Gastroesophageal sphincter (tissue), 4 donors: ENCODE data around the gene COQ7. TPM values are rescaled to one million over a fixed set of nuclear protein-coding genes. Genes with fewer than 3 reads are reported as not detected.

Experiments used
- ATAC-seq: fragments of 150-250 bp; one replicate; pipeline ENCODE4 v1.9.1; 2016; ENCODE audit warnings: mild to moderate bottlenecking, moderate library complexity
- H3K27ac ChIP-seq, 4 donors: fragments of 200-600 bp; sonication (generic) in 3 of 4; 1 replicate in 3 of 4; 2 replicates in 1 of 4; pipeline ENCODE4 v1.5.1; 2016 to 2019
- H3K27me3 ChIP-seq: fragments of 200-600 bp; sonication (generic); one replicate; pipeline ENCODE4 v1.5.1; 2019
- H3K36me3 ChIP-seq, 2 donors: fragments of 200-600 bp; sonication (generic); one replicate each; pipeline ENCODE4 v1.5.1; 2019; ENCODE audit warnings: control low read depth in 1 of 2
- H3K4me1 ChIP-seq, 3 donors: fragments of 200-600 bp; sonication (generic); 1 replicate in 2 of 3; 2 replicates in 1 of 3; pipeline ENCODE4 v1.5.1; 2016 to 2019; ENCODE audit warnings: control low read depth in 2 of 3
- H3K4me3 ChIP-seq, 2 donors: fragments of 200-600 bp; sonication (generic); one replicate each; pipeline ENCODE4 v1.5.1; 2019; ENCODE audit warnings: mild to moderate bottlenecking in 1 of 2, moderate library complexity in 1 of 2
- H3K9me3 ChIP-seq, 3 donors: fragments of 200-600 bp; sonication (generic); one replicate each; pipeline ENCODE4 v1.5.1; 2017 to 2019; ENCODE audit warnings: control low read depth in 2 of 3
- CTCF ChIP-seq, 4 experiments: fragments of 200-600 bp in 2 of 4; fragments of 450-650 bp in 2 of 4; sonication (generic) in 1 of 4; IDR thresholded peaks; one replicate each; pipeline ENCODE4 v1.5.1; 2017 to 2019; ENCODE audit warnings: antibody characterized with exemption in 4 of 4, mild to moderate bottlenecking in 2 of 4, moderate library complexity in 2 of 4
- EP300 ChIP-seq: sonication (generic); formaldehyde crosslinking; IDR thresholded peaks from one replicate; pipeline ENCODE4 v1.6.1; 2017; ENCODE audit warnings: antibody characterized with exemption, mild to moderate bottlenecking
- POLR2A ChIP-seq, 2 donors: fragments of 450-650 bp; IDR thresholded peaks; one replicate each; pipeline ENCODE4 v1.6.1; 2017; ENCODE audit warnings: antibody characterized with exemption in 2 of 2, mild to moderate bottlenecking in 2 of 2, moderate library complexity in 1 of 2
- POLR2AphosphoS5 ChIP-seq: sonication (generic); formaldehyde crosslinking; IDR thresholded peaks from one replicate; pipeline ENCODE4 v1.6.1; 2017; ENCODE audit warnings: antibody characterized with exemption
- WGBS, 2 donors: methylation state at CpG; one replicate each; pipeline ENCODE4 v1.1.5; 2018; ENCODE audit warnings: low coverage in 1 of 2; 5-methylcytosine and 5-hydroxymethylcytosine counted together
- total RNA-seq, 4 donors: library from RNA; depleted of rRNA; stranded (reverse); fragments of >200 nt; gene quantifications; one replicate each; pipeline ENCODE4 v1.1.0, GENCODE V29; 2016

Gene COQ7
- total RNA-seq, 4 donors from 2014 or later, result 28.9 to 37.8 (median 34.3) TPM

GRCh38 chr16:19110537-19111360 lies 43.3 kb downstream of the COQ7 start:
- Histone ChIP-seq H3K4me3 (no peak overlapping the region), H3K36me3 (peaks cover 0 to 10% of the 10 kb centered on the region in 2 donors), H3K4me1 (peaks cover 2 to 29% (median 12%) of the 10 kb centered on the region in 3 donors), H3K27ac (no peak overlapping the region), H3K27me3 (no peaks in the 10 kb centered on the region), H3K9me3 (no peaks in the 10 kb centered on the region)
- 93% methylated on average over 4 of the region's 4 CpGs; no CpG with 5 or more reads in 1 of the 2 donors for WGBS, 2 donors
- no peak for TF ChIP-seq CTCF (IDR thresholded peaks at IDR 0.05)
- no peak for TF ChIP-seq POLR2A (IDR thresholded peaks at IDR 0.05)
- no peak for TF ChIP-seq POLR2AphosphoS5
- no peak for TF ChIP-seq EP300
- ATAC-seq, result no peak

DNA sequence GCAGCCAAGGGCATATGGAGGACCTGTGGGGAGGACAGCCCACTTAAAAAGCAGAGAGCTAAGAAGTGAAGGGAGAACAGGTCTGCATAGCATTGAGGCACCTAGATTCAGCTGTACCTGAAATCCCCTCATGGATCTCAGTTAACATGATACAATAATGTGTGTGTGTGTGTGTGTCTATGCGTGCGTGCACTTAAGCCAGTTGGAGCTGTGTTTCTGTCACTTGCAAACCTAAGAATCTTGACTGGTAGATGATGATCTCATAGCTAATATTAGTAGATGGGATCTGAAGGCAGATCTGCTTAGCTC lies 44.6 kb downstream of the COQ7 start:
- Histone ChIP-seq H3K27ac (peak overlapping the region in 1 of 4 donors; percentile 98), H3K27me3 (no peaks in the 10 kb centered on the region), H3K36me3 (peaks cover 0 to 15% of the 10 kb centered on the region in 2 donors), H3K4me3 (no peak overlapping the region), H3K4me1 (peaks cover 7 to 42% (median 25%) of the 10 kb centered on the region in 3 donors), H3K9me3 (no peaks in the 10 kb centered on the region)
- no peak for TF ChIP-seq CTCF (IDR thresholded peaks at IDR 0.05)
- no peak for TF ChIP-seq POLR2AphosphoS5
- TF ChIP-seq EP300, result no peak
- 96 to 100% methylated on average over 2 of the region's 2 CpGs for WGBS, 2 donors
- no peak for ATAC-seq

- H3K36me3 ChIP-seq, result peaks cover 0 to 15% of the 10 kb centered on the region in 2 donors
- peak; percentile 94 for ATAC-seq
- H3K27me3 ChIP-seq, result no peaks in the 10 kb centered on the region
- peak within 1 kb of the TSS; percentile 90 to 99 (median 97) for H3K27ac ChIP-seq
- H3K4me1 ChIP-seq, result peaks cover 7 to 60% (median 35%) of the 10 kb centered on the region in 3 donors
- peak in 2 of 4 experiments; percentile 1 to 31 for TF ChIP-seq CTCF (IDR thresholded peaks at IDR 0.05)
- no peak for TF ChIP-seq EP300
- peak; percentile 82 for TF ChIP-seq POLR2A (IDR thresholded peaks at IDR 0.05)
- TF ChIP-seq POLR2AphosphoS5, result peak; percentile 81
- peak within 1 kb of the TSS; percentile 79 to 92 for H3K4me3 ChIP-seq
- WGBS, 2 donors, result 4% methylated on average over 5 of the region's 74 CpGs; no CpG with 5 or more reads in 1 of the 2 donors
- H3K9me3 ChIP-seq, result no peaks in the 10 kb centered on the region
These were observed 46.4 kb downstream of the COQ7 start, which contains the start of gene ITPRIPL2 for GRCh38 chr16:19113577-19114358. Gene ITPRIPL2, plus strand, starts transcription at chr16:19113964. Its CDS starts 498 bp downstream, at chr16:19114462.

GRCh38 chr16:19114359-19115147 lies 47.1 kb downstream of the COQ7 start:
- ATAC-seq, result peak; percentile 13
- H3K36me3 ChIP-seq, result peaks cover 0 to 15% of the 10 kb centered on the region in 2 donors
- peak overlapping the region; percentile 90 to 99 (median 97) for H3K27ac ChIP-seq
- no peaks in the 10 kb centered on the region for H3K27me3 ChIP-seq
- H3K4me1 ChIP-seq, result peaks cover 7 to 67% (median 35%) of the 10 kb centered on the region in 3 donors
- TF ChIP-seq CTCF (IDR thresholded peaks at IDR 0.05) (peak in 3 of 4 experiments; percentile 30 to 42 (median 42)), POLR2AphosphoS5 (peak; percentile 42), EP300 (no peak), POLR2A (IDR thresholded peaks at IDR 0.05) (no peak)
- H3K9me3 ChIP-seq, result no peaks in the 10 kb centered on the region
- H3K4me3 ChIP-seq, result peak overlapping the region; percentile 79 to 92
- WGBS, 2 donors, result 0 to 10% methylated on average over 2 to 9 of the region's 80 CpGs
